Epithelial cell of esophagus (primary cell): ENCODE data around the gene HES6.

ENCODE experiments used
- DNase-seq: peaks from one replicate; pipeline ENCODE4 v3.0.0; 2010; ENCODE audit warnings: low read depth
- H3K4me3 ChIP-seq: 2 replicates; pipeline ENCODE4 v1.5.1; 2011; ENCODE audit warnings: mild to moderate bottlenecking, low read length, control low read depth
- TF ChIP-seq, protein P1 (sequence below): IDR thresholded peaks from 2 replicates; pipeline ENCODE4 v1.5.1; 2011; ENCODE audit warnings: low read depth, mild to moderate bottlenecking, low read length, control low read depth, inconsistent platforms; ENCODE audit not compliant: insufficient read depth; ENCODE audit errors: missing control alignments

HES6 gene

DNA sequence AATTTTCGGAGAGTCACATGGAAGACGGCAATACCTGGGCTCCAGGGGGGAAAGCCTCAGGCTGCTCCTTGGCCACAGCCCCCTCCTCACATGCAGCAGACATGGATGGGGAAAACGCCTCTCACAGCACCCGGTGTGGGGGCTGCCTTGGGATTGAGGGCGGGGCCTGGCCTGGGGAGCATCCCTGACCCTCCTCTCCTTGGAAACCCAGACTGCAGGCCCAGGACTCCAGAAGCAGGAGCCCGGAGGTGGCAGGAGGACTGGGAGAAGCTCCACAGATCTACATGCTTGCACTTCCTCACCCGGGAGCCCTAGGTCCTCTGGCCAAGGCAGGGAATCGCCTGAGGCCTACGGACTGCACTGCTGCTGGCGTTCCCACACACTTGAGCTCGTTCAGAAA, 12.1 kb upstream of the HES6 start:
- H3K4me3 ChIP-seq: no peak overlapping the region
- DNase-seq: no peak
- TF ChIP-seq, protein P1, sequence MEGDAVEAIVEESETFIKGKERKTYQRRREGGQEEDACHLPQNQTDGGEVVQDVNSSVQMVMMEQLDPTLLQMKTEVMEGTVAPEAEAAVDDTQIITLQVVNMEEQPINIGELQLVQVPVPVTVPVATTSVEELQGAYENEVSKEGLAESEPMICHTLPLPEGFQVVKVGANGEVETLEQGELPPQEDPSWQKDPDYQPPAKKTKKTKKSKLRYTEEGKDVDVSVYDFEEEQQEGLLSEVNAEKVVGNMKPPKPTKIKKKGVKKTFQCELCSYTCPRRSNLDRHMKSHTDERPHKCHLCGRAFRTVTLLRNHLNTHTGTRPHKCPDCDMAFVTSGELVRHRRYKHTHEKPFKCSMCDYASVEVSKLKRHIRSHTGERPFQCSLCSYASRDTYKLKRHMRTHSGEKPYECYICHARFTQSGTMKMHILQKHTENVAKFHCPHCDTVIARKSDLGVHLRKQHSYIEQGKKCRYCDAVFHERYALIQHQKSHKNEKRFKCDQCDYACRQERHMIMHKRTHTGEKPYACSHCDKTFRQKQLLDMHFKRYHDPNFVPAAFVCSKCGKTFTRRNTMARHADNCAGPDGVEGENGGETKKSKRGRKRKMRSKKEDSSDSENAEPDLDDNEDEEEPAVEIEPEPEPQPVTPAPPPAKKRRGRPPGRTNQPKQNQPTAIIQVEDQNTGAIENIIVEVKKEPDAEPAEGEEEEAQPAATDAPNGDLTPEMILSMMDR: no peak

DNA sequence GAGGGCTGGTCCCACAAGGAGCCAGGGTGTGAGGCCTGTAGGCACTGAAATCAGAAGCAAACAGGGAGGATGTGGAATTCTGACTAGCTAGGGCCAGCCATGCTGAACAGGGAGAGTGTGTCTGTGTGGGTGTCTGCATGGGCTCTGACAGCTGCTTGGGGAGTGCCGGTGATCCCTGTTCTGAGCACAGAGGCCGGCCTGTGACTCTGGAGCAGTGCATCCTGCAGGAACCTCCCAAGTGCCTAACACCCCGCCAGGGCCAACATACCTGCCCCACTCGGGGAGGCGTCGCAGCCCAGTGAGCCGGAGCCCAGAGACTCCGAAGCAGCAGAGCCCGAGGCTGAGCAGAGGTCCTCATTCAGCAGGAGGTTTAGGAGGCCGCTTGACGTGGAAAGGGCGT, 11.5 kb upstream of the HES6 start:
- TF ChIP-seq, protein P1: no peak
- no peak overlapping the region for H3K4me3 ChIP-seq
- DNase-seq: no peak

DNA sequence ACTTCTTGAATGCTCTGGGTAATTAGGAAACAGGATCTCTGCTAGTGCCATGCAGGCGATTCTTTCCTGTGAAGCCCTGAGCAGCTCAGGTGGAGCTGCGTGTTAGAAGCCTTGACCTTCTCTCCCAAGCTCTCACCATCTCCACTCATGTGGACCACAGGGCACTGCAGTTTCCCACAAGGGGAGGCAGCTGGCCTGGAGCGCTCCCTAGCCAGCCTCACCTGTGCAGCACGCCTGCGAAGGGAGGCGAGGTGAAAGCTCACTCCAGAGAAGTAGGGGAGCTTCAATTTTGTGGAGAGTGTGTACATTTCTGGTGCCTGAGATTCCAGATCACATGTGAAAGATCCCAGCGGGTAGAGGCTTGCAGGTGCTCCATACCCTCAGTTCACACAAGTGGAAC, 11.1 kb upstream of the HES6 start:
- DNase-seq: no peak
- no peak overlapping the region for H3K4me3 ChIP-seq

DNA sequence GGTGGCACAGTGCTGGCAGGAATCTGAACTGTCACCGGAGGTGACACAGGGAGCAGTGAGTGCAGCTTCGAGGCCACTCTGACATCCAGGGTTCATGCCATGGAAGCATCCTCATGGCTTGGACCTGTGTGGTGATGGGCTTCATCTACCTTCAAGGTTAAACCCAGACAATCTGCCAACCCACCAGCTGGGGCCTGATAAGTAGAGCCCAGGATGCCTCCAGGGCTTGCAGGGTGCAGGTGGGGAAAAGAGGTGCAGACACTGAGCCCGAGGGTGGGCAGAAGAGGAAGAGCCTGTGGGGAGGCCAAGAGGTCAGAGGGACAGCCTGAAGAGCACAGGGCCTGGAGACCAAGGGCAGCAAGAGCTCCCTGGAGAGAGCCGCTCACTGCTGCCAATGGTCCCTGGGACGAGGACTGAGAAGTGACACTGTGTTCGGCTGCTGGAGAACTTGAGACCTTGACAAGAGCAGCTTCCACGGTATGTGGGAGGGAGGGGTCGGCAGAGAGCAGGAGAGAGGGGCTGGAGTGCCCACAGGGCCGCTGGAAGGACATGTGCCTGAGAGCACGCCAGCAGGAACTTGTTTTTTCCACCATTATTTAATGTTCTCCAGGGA, 8.1 kb upstream of the HES6 start:
- H3K4me3 ChIP-seq: no peak overlapping the region
- DNase-seq: no peak
- TF ChIP-seq, protein P1: no peak

More for the DNA sequence above, 11.1 kb upstream of the HES6 start:
- TF ChIP-seq, protein P1: no peak

DNA sequence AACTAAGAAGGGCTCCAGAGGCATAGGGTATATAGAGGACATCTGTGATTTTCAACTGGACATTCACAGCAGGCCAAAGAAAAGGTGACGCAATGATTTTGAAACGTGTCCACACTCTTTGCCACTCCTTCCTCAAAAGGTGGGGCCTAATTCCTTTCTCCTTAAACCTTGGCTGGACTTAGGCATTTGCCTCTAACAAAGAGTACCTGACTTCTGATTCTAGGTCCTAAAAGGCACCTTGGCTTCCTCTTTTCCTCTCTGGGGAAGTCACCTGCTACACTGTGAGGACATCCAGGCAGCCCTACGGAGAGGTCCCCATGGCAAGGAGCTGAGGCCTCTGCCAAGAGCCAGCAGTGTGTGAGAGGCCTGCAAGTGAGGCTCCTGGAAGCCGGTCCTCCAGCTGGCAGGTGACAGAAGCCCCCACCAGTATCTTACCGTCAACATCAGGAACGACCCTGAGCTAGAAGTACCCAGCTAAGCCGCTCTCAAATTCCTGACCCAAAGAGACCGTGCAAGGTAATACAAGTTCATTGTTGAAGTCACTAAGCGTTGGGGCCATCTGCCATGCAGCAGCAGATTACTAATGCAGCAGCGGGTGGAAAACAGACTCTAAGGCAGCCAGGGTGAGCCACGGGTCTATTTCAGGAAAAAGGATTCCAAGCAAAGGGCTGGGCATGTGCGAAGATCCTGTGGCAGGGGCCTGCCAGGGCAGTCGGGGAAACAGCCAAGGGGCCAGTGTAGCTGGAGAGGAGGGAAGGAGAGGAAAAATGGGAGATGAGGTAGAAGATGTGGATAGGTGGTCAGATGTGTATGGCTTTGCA, 7.4 kb upstream of the HES6 start:
- no peak overlapping the region for H3K4me3 ChIP-seq
- DNase-seq: no peak
- TF ChIP-seq, protein P1: no peak

DNA sequence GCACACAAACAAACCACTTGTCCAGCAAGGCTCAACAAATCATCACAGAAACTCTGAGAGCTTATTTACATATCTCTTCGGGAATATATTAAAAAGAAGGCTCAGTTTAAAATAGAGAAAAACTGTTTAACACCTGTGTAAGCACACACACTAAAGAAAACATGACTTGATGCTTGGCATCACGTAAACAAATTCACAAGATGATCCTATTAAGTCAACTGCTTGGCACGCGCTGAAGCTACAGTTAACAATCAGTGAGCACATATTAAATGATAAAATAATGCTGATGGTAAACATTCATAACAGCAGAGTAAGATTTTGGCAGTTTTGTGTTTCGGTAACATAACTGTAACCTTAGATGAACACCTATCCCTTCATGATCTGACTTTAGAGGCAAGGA, 4.3 kb upstream of the HES6 start:
- no peak for DNase-seq
- TF ChIP-seq, protein P1: no peak
- H3K4me3 ChIP-seq: no peak overlapping the region

DNA sequence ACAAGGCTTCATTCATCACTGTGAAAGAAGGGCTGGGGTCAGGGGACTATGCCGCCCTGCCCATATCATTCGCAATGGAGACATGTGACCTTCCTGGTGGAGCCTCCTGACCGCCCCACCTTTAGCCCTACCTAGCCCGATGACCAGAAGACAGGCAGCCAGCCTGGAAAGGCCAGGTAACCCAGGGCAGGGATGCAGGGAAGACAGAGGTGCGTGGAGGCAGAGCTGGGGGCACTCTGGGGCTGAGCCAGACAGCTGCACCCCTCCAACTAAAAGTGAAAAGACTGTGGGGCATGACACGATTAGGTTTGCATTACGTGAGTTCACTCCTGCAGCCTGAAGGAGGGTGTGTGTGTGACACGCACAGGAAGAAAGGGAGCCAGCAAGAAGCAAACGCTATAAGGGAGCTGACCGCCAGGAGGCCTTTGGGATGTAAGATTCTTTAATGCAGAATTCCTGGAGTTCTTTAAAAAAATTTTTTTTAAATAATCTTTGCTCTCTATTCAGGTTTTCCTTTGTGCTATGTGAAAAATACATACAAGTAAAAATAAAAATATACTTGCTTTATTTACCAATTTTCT, 3.7 kb upstream of the HES6 start:
- DNase-seq: no peak

More for the DNA sequence above, 3.7 kb upstream of the HES6 start:
- no peak overlapping the region for H3K4me3 ChIP-seq
- TF ChIP-seq, protein P1: peak; percentile 24
